ENCODE measurements around the gene RTN4IP1.

The RTN4IP1 gene

GRCh38 chr6:106666282-106667021 lies 37.2 kb upstream of the RTN4IP1 start:
- DNase-seq (ENCODE audit: insufficient read length, low spot score) (no peak), FAIRE-seq (no peak)
- TF ChIP-seq CTCF (IDR thresholded peaks at IDR 0.05; ENCODE audit: insufficient read depth, missing control alignments): no peak

- no peak for TF ChIP-seq CTCF (IDR thresholded peaks at IDR 0.05; ENCODE audit: insufficient read depth, missing control alignments)
- DNase-seq (ENCODE audit: insufficient read length, low spot score) (no peak), FAIRE-seq (no peak)
These were observed 33.2 kb upstream of the RTN4IP1 start for GRCh38 chr6:106662458-106662857.

GRCh38 chr6:106659859-106660258 lies 30.6 kb upstream of the RTN4IP1 start:
- FAIRE-seq (no peak), DNase-seq (ENCODE audit: insufficient read length, low spot score) (no peak)
- TF ChIP-seq CTCF (IDR thresholded peaks at IDR 0.05; ENCODE audit: insufficient read depth, missing control alignments): no peak

GRCh38 chr6:106658469-106658868 lies 29.2 kb upstream of the RTN4IP1 start:
- FAIRE-seq: no peak
- DNase-seq (ENCODE audit: insufficient read length, low spot score): no peak
- TF ChIP-seq CTCF (IDR thresholded peaks at IDR 0.05; ENCODE audit: insufficient read depth, missing control alignments): no peak

GRCh38 chr6:106648651-106649308 lies 19.5 kb upstream of the RTN4IP1 start:
- DNase-seq (ENCODE audit: insufficient read length, low spot score) (no peak), FAIRE-seq (no peak)
- TF ChIP-seq CTCF (IDR thresholded peaks at IDR 0.05; ENCODE audit: insufficient read depth, missing control alignments): no peak

- DNase-seq (ENCODE audit: insufficient read length, low spot score) (no peak), FAIRE-seq (no peak)
- TF ChIP-seq CTCF (IDR thresholded peaks at IDR 0.05; ENCODE audit: insufficient read depth, missing control alignments): no peak
These were observed 13.8 kb upstream of the RTN4IP1 start for GRCh38 chr6:106643061-106643460.

- FAIRE-seq: no peak
- TF ChIP-seq CTCF (IDR thresholded peaks at IDR 0.05; ENCODE audit: insufficient read depth, missing control alignments): no peak
- no peak for DNase-seq (ENCODE audit: insufficient read length, low spot score)
These were observed 13.2 kb upstream of the RTN4IP1 start for GRCh38 chr6:106642476-106642875.
